ENCODE results near the gene ADAMTS6.

Gene ADAMTS6

GRCh38 chr5:65320250-65320649 is 161.5 kb downstream of the ADAMTS6 start:
- no peak for TF ChIP-seq TAF1 (IDR thresholded peaks at IDR 0.05; ENCODE audit: borderline replicate concordance, low read depth, low read length)
- no peak for TF ChIP-seq POLR2AphosphoS5 (IDR thresholded peaks at IDR 0.05; ENCODE audit: low read depth, low read length)
- TF ChIP-seq POLR2A (IDR thresholded peaks at IDR 0.05; ENCODE audit: low read depth, low read length): no peak
- DNase-seq (ENCODE audit: insufficient read length): no peak
- FAIRE-seq: no peak

GRCh38 chr5:65307931-65308330 is 173.8 kb downstream of the ADAMTS6 start:
- FAIRE-seq: no peak
- DNase-seq (ENCODE audit: insufficient read length): no peak
- TF ChIP-seq TAF1 (IDR thresholded peaks at IDR 0.05; ENCODE audit: borderline replicate concordance, low read depth, low read length) (no peak), POLR2AphosphoS5 (IDR thresholded peaks at IDR 0.05; ENCODE audit: low read depth, low read length) (no peak), POLR2A (IDR thresholded peaks at IDR 0.05; ENCODE audit: low read depth, low read length) (no peak)

DNA sequence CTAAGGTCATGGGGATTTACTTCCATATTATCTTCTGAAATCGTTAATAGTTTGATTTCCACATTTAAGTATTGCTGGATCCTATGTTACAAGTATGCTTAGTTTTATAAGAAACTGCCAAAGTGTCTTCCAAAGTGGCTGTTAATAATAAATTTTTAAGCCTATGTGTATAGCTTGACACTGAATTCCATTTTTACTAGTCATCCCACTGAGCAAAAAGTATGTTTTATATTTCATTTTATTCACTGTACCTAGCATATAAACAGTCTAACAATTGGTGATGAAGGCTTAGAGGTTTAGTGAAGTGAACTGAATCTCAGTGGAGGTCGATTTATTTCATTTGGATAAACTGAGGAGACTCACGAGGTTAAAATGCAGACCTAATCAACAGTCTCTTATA is 174.6 kb downstream of the ADAMTS6 start:
- TF ChIP-seq TAF1 (IDR thresholded peaks at IDR 0.05; ENCODE audit: borderline replicate concordance, low read depth, low read length) (no peak), POLR2AphosphoS5 (IDR thresholded peaks at IDR 0.05; ENCODE audit: low read depth, low read length) (no peak), POLR2A (IDR thresholded peaks at IDR 0.05; ENCODE audit: low read depth, low read length) (no peak)
- DNase-seq (ENCODE audit: insufficient read length) (no peak), FAIRE-seq (no peak)

DNA sequence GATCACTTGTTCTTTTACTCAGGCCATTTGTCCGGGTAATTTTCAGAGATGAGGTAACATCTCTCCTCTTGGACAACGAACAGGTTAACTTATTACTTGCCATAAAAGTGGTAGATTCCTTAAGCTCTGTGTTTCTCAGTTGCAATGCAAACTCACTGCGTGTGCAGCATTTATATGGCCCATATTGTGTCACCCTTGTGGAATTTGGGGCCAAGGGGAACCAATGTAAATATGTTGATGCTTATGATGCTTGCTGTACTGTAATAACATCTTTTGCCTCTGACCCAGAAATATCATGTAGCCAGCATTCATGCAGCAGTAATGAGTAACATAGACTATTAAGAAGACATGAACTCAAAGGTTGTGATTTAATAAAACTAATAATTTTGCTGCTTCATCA is 175.8 kb downstream of the ADAMTS6 start:
- TF ChIP-seq POLR2A (IDR thresholded peaks at IDR 0.05; ENCODE audit: low read depth, low read length): no peak
- no peak for TF ChIP-seq TAF1 (IDR thresholded peaks at IDR 0.05; ENCODE audit: borderline replicate concordance, low read depth, low read length)
- TF ChIP-seq POLR2AphosphoS5 (IDR thresholded peaks at IDR 0.05; ENCODE audit: low read depth, low read length): no peak
- DNase-seq (ENCODE audit: insufficient read length) (no peak), FAIRE-seq (no peak)

DNA sequence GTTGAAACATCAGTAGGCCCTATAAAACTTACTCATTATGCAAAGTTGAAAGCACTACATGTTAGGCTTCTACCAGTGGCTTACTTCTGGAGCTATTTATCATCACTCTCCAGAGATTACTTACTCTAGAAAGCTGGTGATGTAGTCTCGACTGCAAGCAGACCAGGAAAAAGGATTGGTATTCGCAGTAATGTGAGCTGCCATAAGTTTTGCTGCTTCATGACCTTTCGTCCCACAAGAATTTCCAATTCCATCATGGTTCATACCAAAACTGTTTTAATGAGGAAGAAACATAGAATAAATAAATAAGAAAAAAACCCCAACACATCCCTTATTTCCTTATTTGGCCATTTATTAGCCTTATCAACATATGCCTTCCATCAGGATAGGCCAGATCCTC is 181.9 kb downstream of the ADAMTS6 start:
- FAIRE-seq (no peak), DNase-seq (ENCODE audit: insufficient read length) (no peak)
- no peak for TF ChIP-seq POLR2A (IDR thresholded peaks at IDR 0.05; ENCODE audit: low read depth, low read length)
- TF ChIP-seq POLR2AphosphoS5 (IDR thresholded peaks at IDR 0.05; ENCODE audit: low read depth, low read length): no peak
- no peak for TF ChIP-seq TAF1 (IDR thresholded peaks at IDR 0.05; ENCODE audit: borderline replicate concordance, low read depth, low read length)

- TF ChIP-seq POLR2A (IDR thresholded peaks at IDR 0.05; ENCODE audit: low read depth, low read length) (no peak), POLR2AphosphoS5 (IDR thresholded peaks at IDR 0.05; ENCODE audit: low read depth, low read length) (no peak), TAF1 (IDR thresholded peaks at IDR 0.05; ENCODE audit: borderline replicate concordance, low read depth, low read length) (no peak)
- FAIRE-seq (no peak), DNase-seq (ENCODE audit: insufficient read length) (no peak)
Measured at GRCh38 chr5:65296067-65296466, 185.7 kb downstream of the ADAMTS6 start.

GRCh38 chr5:65292196-65292595 is 189.5 kb downstream of the ADAMTS6 start:
- DNase-seq (ENCODE audit: insufficient read length) (no peak), FAIRE-seq (no peak)
- TF ChIP-seq TAF1 (IDR thresholded peaks at IDR 0.05; ENCODE audit: borderline replicate concordance, low read depth, low read length) (no peak), POLR2AphosphoS5 (IDR thresholded peaks at IDR 0.05; ENCODE audit: low read depth, low read length) (no peak), POLR2A (IDR thresholded peaks at IDR 0.05; ENCODE audit: low read depth, low read length) (no peak)

DNA sequence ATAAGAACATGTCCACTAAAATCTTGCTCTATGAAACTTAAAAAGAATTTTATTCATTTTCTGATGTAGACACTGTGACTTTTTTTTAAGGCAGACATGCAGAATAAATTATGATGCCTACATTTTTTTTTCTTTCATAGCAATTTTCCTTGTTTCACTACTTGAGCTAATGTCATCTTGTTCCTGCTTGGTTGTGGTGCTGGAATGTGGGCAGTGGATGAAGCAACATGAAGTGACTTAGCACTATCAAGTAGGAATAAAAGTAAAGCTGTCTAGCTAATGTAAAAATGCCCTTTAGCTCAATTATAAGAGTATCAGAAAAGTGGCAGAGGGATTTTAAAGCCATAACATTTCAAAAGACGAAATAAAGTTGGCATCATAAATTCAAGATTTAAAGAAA is 191.0 kb downstream of the ADAMTS6 start:
- TF ChIP-seq POLR2AphosphoS5 (IDR thresholded peaks at IDR 0.05; ENCODE audit: low read depth, low read length): no peak
- no peak for TF ChIP-seq TAF1 (IDR thresholded peaks at IDR 0.05; ENCODE audit: borderline replicate concordance, low read depth, low read length)
- no peak for TF ChIP-seq POLR2A (IDR thresholded peaks at IDR 0.05; ENCODE audit: low read depth, low read length)
- no peak for DNase-seq (ENCODE audit: insufficient read length)
- no peak for FAIRE-seq

- no peak for DNase-seq (ENCODE audit: insufficient read length)
- TF ChIP-seq POLR2A (IDR thresholded peaks at IDR 0.05; ENCODE audit: low read depth, low read length) (no peak), POLR2AphosphoS5 (IDR thresholded peaks at IDR 0.05; ENCODE audit: low read depth, low read length) (no peak)
- FAIRE-seq: no peak
Measured at GRCh38 chr5:65288657-65289056, 193.1 kb downstream of the ADAMTS6 start.

GRCh38 chr5:65279603-65280002 is 202.1 kb downstream of the ADAMTS6 start:
- FAIRE-seq: no peak
- no peak for DNase-seq (ENCODE audit: insufficient read length)
- TF ChIP-seq TAF1 (IDR thresholded peaks at IDR 0.05; ENCODE audit: borderline replicate concordance, low read depth, low read length) (no peak), POLR2AphosphoS5 (IDR thresholded peaks at IDR 0.05; ENCODE audit: low read depth, low read length) (no peak), POLR2A (IDR thresholded peaks at IDR 0.05; ENCODE audit: low read depth, low read length) (no peak)

DNA sequence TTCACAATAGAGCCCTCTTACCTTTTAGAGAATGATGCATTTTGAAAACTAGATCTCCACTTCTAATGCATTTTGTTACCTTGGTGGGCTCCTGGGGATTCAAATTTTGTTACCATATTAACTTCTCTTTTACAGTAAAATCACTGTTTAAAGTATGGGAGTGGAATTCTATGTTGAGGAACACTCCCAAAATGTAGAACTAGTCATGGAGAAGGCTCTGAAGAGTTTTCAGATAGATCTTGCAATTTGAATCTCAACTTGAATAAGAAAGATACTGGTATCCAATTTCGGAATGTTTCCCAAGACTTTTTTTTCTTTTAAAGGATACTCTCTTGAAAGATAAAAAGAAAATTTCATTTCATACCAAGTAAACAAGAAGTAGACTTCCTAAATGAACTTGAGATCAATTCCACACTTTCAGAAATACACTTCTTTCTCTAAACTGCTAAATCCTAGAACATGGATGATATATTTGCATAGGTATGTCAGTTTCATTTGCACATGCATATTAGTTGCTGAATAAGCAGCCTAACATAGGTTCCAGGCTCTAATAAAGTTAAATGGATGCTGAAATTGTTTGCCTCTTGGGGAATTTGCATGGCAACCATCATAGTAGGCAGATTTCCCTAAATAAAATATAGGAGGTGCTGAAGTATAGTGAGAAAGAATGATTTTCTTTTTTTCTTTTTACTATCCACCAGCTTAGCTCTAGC is 205.4 kb downstream of the ADAMTS6 start:
- no peak for FAIRE-seq
- TF ChIP-seq TAF1 (IDR thresholded peaks at IDR 0.05; ENCODE audit: borderline replicate concordance, low read depth, low read length) (no peak), POLR2AphosphoS5 (IDR thresholded peaks at IDR 0.05; ENCODE audit: low read depth, low read length) (no peak), POLR2A (IDR thresholded peaks at IDR 0.05; ENCODE audit: low read depth, low read length) (no peak)
- DNase-seq (ENCODE audit: insufficient read length): no peak

DNA sequence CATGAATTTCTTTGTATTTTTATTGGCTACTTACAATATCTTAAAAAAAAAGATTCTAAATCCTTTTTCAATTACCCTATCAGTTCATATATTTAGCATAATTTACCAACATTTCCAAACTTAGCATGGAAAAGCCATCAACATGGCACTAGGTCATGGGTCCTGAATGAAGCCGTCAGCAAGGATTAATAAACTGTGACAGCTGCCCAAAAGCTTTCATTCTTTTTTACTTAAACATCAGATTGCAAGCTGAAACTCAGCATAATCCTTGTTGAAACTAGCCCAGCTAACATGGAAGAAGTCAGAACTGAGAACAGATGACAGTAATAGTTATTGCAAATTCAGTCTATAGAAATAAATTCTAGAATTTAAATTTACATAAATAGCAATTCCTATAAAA is 209.8 kb downstream of the ADAMTS6 start:
- TF ChIP-seq POLR2A (IDR thresholded peaks at IDR 0.05; ENCODE audit: low read depth, low read length) (no peak), POLR2AphosphoS5 (IDR thresholded peaks at IDR 0.05; ENCODE audit: low read depth, low read length) (no peak), TAF1 (IDR thresholded peaks at IDR 0.05; ENCODE audit: borderline replicate concordance, low read depth, low read length) (no peak)
- FAIRE-seq: no peak
- DNase-seq (ENCODE audit: insufficient read length): no peak

Data from GM12892 (cell line).